Upper lobe of left lung (tissue), 4 donors: ENCODE data around the gene SH2D3C.

Experiments
- CTCF ChIP-seq, 6 experiments: fragments of 450-650 bp in 4 of 6; fragments of 200-600 bp in 2 of 6; sonication (generic) in 2 of 6; IDR thresholded peaks; one replicate each; pipeline ENCODE4 v1.5.1; 2016 to 2019; ENCODE audit warnings: antibody characterized with exemption in 6 of 6
- POLR2A ChIP-seq, 4 donors: fragments of 450-650 bp; IDR thresholded peaks; one replicate each; pipeline ENCODE4 v1.5.1; 2016 to 2017; ENCODE audit warnings: antibody characterized with exemption in 4 of 4, mild to moderate bottlenecking in 2 of 4
- POLR2AphosphoS5 ChIP-seq, 2 donors: sonication (generic); formaldehyde crosslinking; IDR thresholded peaks; one replicate each; pipeline ENCODE4 v1.5.1; 2017; ENCODE audit warnings: antibody characterized with exemption in 2 of 2

- no peak for TF ChIP-seq POLR2A (IDR thresholded peaks at IDR 0.05)
- no peak for TF ChIP-seq CTCF (IDR thresholded peaks at IDR 0.05)
- no peak for TF ChIP-seq POLR2AphosphoS5 (IDR thresholded peaks at IDR 0.05)
These were observed 19.6 kb downstream of the SH2D3C start for GRCh38 chr9:127758843-127759242.
